Activated B cell treated with CpG ODN at 0.5 μM for 24 hours (primary cell): Measurements from ENCODE around the gene SND1. TPM values are rescaled to one million over a fixed set of nuclear protein-coding genes. Genes with fewer than 3 reads are reported as not detected.

ENCODE experiments used
- ATAC-seq: fragments of 200-7000 bp; cut with Tn5 transposase; one replicate; pipeline ENCODE4 v1.10.0; 2021; ENCODE audit warnings: low read depth, mild to moderate bottlenecking, moderate library complexity
- CTCF ChIA-PET: fragments of 350-600 bp; sonication (Branson Sonifier 250); formaldehyde crosslinking; loops from one replicate; lab custom pipeline; 2021; ENCODE audit warnings: antibody characterized with exemption; lab: Charles Lee
- POLR2A ChIA-PET: fragments of 350-600 bp; sonication (Branson Sonifier 250); formaldehyde crosslinking; loops from one replicate; lab custom pipeline; 2021; ENCODE audit warnings: antibody characterized with exemption; lab: Charles Lee
- DNase-seq: peaks from one replicate; pipeline ENCODE4 v3.0.0; 2022
- H3K27ac Mint-ChIP-seq: one replicate; pipeline ENCODE4 v1.8.0; 2020; ENCODE audit warnings: mixed read lengths
- H3K27me3 Mint-ChIP-seq: one replicate; pipeline ENCODE4 v1.8.0; 2021; ENCODE audit warnings: mixed read lengths
- H3K36me3 Mint-ChIP-seq: one replicate; pipeline ENCODE4 v1.8.0; 2021; ENCODE audit warnings: low read depth, mixed read lengths
- H3K4me1 Mint-ChIP-seq: one replicate; pipeline ENCODE4 v1.8.0; 2021; ENCODE audit warnings: mixed read lengths
- H3K4me3 Mint-ChIP-seq: one replicate; pipeline ENCODE4 v1.8.0; 2020; ENCODE audit warnings: mild to moderate bottlenecking, mixed read lengths
- H3K9me3 Mint-ChIP-seq: one replicate; pipeline ENCODE4 v1.8.0; 2020; ENCODE audit warnings: mixed read lengths
- intact Hi-C: fragments of 100-400 bp; cut with micrococcal nuclease; formaldehyde crosslinking; loops from one replicate; pipeline ENCODE4 v1.15.1; 2024
- total RNA-seq: library from RNA; stranded (reverse); gene quantifications from 2 replicates; pipeline ENCODE4 v1.2.3, GENCODE V29; 2022
- TF ChIP-seq, protein P1 (sequence below): fragments of 200-600 bp; IDR thresholded peaks from one replicate; pipeline ENCODE4 v1.8.0; 2022; ENCODE audit warnings: antibody characterized with exemption, mild to moderate bottlenecking

Gene SND1
- total RNA-seq, 1 donor from 2014 or later, result 215 TPM

GRCh38 chr7:128041203-128041602 lies 389.2 kb downstream of the SND1 start:
- H3K27ac Mint-ChIP-seq, result no peak overlapping the region
- POLR2A ChIA-PET, result no interaction called here
- peaks cover 6% of the 10 kb centered on the region for H3K36me3 Mint-ChIP-seq
- peaks cover 26% of the 10 kb centered on the region for H3K4me1 Mint-ChIP-seq
- H3K27me3 Mint-ChIP-seq, result no peaks in the 10 kb centered on the region
- intact Hi-C loops, result no loop called here
- ATAC-seq, result no peak
- CTCF ChIA-PET, result interaction anchor here (0.6 kb wide), 1 partner anchor 166 kb away, joined by 3 read pairs; no protein-coding TSS in a partner anchor
- TF ChIP-seq, protein P1, sequence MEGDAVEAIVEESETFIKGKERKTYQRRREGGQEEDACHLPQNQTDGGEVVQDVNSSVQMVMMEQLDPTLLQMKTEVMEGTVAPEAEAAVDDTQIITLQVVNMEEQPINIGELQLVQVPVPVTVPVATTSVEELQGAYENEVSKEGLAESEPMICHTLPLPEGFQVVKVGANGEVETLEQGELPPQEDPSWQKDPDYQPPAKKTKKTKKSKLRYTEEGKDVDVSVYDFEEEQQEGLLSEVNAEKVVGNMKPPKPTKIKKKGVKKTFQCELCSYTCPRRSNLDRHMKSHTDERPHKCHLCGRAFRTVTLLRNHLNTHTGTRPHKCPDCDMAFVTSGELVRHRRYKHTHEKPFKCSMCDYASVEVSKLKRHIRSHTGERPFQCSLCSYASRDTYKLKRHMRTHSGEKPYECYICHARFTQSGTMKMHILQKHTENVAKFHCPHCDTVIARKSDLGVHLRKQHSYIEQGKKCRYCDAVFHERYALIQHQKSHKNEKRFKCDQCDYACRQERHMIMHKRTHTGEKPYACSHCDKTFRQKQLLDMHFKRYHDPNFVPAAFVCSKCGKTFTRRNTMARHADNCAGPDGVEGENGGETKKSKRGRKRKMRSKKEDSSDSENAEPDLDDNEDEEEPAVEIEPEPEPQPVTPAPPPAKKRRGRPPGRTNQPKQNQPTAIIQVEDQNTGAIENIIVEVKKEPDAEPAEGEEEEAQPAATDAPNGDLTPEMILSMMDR, result no peak
- DNase-seq, result no peak
- H3K4me3 Mint-ChIP-seq, result no peak overlapping the region
- H3K9me3 Mint-ChIP-seq, result no peaks in the 10 kb centered on the region

DNA sequence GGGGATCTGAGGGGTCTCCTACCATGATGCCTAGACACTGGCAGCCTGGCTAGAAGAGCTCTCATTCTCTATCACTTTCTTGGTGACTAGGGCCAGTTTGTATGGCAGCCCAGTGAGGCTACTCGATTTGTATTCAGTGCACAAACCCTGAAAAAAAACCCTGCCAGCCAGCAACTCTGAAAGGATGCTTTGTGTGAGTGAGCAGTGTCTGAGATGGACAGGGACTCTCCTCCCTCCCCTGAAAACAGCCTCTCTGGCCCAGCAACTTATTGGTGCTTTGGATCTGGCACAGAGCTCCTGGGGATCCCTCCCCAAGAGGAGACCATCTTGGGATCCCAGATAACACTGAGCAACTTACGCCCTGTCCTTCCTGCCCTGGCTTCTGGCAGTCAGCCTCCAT lies 390.0 kb downstream of the SND1 start:
- H3K9me3 Mint-ChIP-seq, result no peaks in the 10 kb centered on the region
- CTCF ChIA-PET, result no interaction called here
- POLR2A ChIA-PET, result no interaction called here
- DNase-seq, result no peak
- intact Hi-C loops, result no loop called here
- TF ChIP-seq, protein P1, result no peak
- peaks cover 19% of the 10 kb centered on the region for H3K4me1 Mint-ChIP-seq
- H3K4me3 Mint-ChIP-seq, result no peak overlapping the region
- H3K27ac Mint-ChIP-seq, result no peak overlapping the region
- H3K27me3 Mint-ChIP-seq, result no peaks in the 10 kb centered on the region
- no peak for ATAC-seq
- H3K36me3 Mint-ChIP-seq, result peaks cover 6% of the 10 kb centered on the region

GRCh38 chr7:128044064-128044463 lies 392.1 kb downstream of the SND1 start:
- ATAC-seq (no peak), DNase-seq (no peak)
- POLR2A ChIA-PET, result interaction anchor here (0.7 kb wide), 1 partner anchor 61 kb away, joined by 3 read pairs; no protein-coding TSS in a partner anchor
- Mint-ChIP-seq H3K27ac (no peak overlapping the region), H3K27me3 (no peaks in the 10 kb centered on the region), H3K4me3 (no peak overlapping the region), H3K36me3 (peaks cover 6% of the 10 kb centered on the region), H3K4me1 (peaks cover 9% of the 10 kb centered on the region), H3K9me3 (no peaks in the 10 kb centered on the region)
- CTCF ChIA-PET, result interaction anchor here (1.1 kb wide), 1 partner anchor 166 kb away, joined by 3 read pairs; no protein-coding TSS in a partner anchor
- TF ChIP-seq, protein P1, result no peak
- intact Hi-C loops, result no loop called here

GRCh38 chr7:128045158-128045557 lies 393.2 kb downstream of the SND1 start:
- Mint-ChIP-seq H3K27me3 (no peaks in the 10 kb centered on the region), H3K36me3 (peaks cover 9% of the 10 kb centered on the region), H3K9me3 (no peaks in the 10 kb centered on the region), H3K4me1 (peaks cover 9% of the 10 kb centered on the region), H3K4me3 (no peak overlapping the region), H3K27ac (no peak overlapping the region)
- TF ChIP-seq, protein P1, result no peak
- DNase-seq (no peak), ATAC-seq (no peak)
- ChIA-PET POLR2A (no interaction called here), CTCF (interaction anchor here (1.1 kb wide), 1 partner anchor 165 kb away, joined by 3 read pairs; no protein-coding TSS in a partner anchor)
- intact Hi-C loops, result no loop called here

GRCh38 chr7:128045766-128046165 lies 393.8 kb downstream of the SND1 start:
- DNase-seq, result no peak
- TF ChIP-seq, protein P1, result no peak
- intact Hi-C loops, result no loop called here
- Mint-ChIP-seq H3K36me3 (peaks cover 12% of the 10 kb centered on the region), H3K27ac (no peak overlapping the region), H3K27me3 (no peaks in the 10 kb centered on the region), H3K9me3 (no peaks in the 10 kb centered on the region), H3K4me3 (no peak overlapping the region), H3K4me1 (peaks cover 9% of the 10 kb centered on the region)
- POLR2A ChIA-PET, result interaction anchor here (0.7 kb wide), 1 partner anchor 58 kb away, joined by 4 read pairs; no protein-coding TSS in a partner anchor
- CTCF ChIA-PET, result no interaction called here
- no peak for ATAC-seq
